IgD-negative memory B cell (primary cell): ENCODE results near the gene ST6GAL1. TPM values are rescaled to one million over a fixed set of nuclear protein-coding genes. Genes with fewer than 3 reads are reported as not detected.
"Not testable (repeated sequence)": the region's sequence is repeated elsewhere in the genome, so short reads cannot be mapped to it uniquely, and the experiment has no call there.

Experiments used
- H3K27ac Mint-ChIP-seq, 3 donors: one replicate each; pipeline ENCODE4 v1.8.0; 2020 to 2022; ENCODE audit warnings: mild to moderate bottlenecking in 3 of 3, mixed read lengths in 3 of 3, moderate library complexity in 1 of 3
- H3K27me3 Mint-ChIP-seq: one replicate; pipeline ENCODE4 v1.8.0; 2021; ENCODE audit warnings: mixed read lengths
- H3K36me3 Mint-ChIP-seq: one replicate; pipeline ENCODE4 v1.8.0; 2020; ENCODE audit warnings: mild to moderate bottlenecking, mixed read lengths
- H3K4me1 Mint-ChIP-seq, 3 donors: one replicate each; pipeline ENCODE4 v1.8.0; 2020 to 2022; ENCODE audit warnings: mixed read lengths in 3 of 3, mild to moderate bottlenecking in 1 of 3
- H3K4me3 Mint-ChIP-seq, 4 donors: one replicate each; pipeline ENCODE4 v1.8.0; 2020 to 2022; ENCODE audit warnings: mild to moderate bottlenecking in 4 of 4, mixed read lengths in 4 of 4, moderate library complexity in 3 of 4
- H3K9me3 Mint-ChIP-seq, 3 donors: one replicate each; pipeline ENCODE4 v1.8.0; 2020 to 2021; ENCODE audit warnings: mixed read lengths in 3 of 3, mild to moderate bottlenecking in 1 of 3
- polyA plus RNA-seq: library from polyadenylated mRNA; unstranded; fragments of 300-500 nt; fragmentation: Illumina TruSeq; gene quantifications from one replicate; pipeline ENCODE4 v1.2.3, GENCODE V29; 2021

The ST6GAL1 gene
- polyA plus RNA-seq, 1 donor from 2014 or later = 257 TPM

- Mint-ChIP-seq H3K27me3 (no peaks in the 10 kb centered on the region), H3K4me1 (peaks cover 30 to 43% (median 36%) of the 10 kb centered on the region in 3 donors), H3K4me3 (peak overlapping the region in 2 of 4 donors; percentile 1 to 34), H3K36me3 (peaks cover 10% of the 10 kb centered on the region), H3K27ac (peak overlapping the region in 2 of 3 donors; percentile 68 to 71), H3K9me3 (no peaks in the 10 kb centered on the region)
These were observed 50.7 kb downstream of the ST6GAL1 start for GRCh38 chr3:186980989-186981388.

GRCh38 chr3:186983659-186984058, 53.3 kb downstream of the ST6GAL1 start:
- no peaks in the 10 kb centered on the region for H3K9me3 Mint-ChIP-seq
- peak overlapping the region; percentile 1 to 83 (median 50) for H3K27ac Mint-ChIP-seq
- peaks cover 44 to 64% (median 59%) of the 10 kb centered on the region in 3 donors for H3K4me1 Mint-ChIP-seq
- peak overlapping the region in 1 of 4 donors; percentile 1 for H3K4me3 Mint-ChIP-seq
- H3K27me3 Mint-ChIP-seq = no peaks in the 10 kb centered on the region
- peaks cover 18% of the 10 kb centered on the region for H3K36me3 Mint-ChIP-seq

- peaks cover 18% of the 10 kb centered on the region for H3K36me3 Mint-ChIP-seq
- H3K9me3 Mint-ChIP-seq = no peaks in the 10 kb centered on the region
- peak overlapping the region in 2 of 3 donors; percentile 1 to 83 for H3K27ac Mint-ChIP-seq
- peaks cover 46 to 69% (median 63%) of the 10 kb centered on the region in 3 donors for H3K4me1 Mint-ChIP-seq
- no peaks in the 10 kb centered on the region for H3K27me3 Mint-ChIP-seq
- H3K4me3 Mint-ChIP-seq = peak overlapping the region in 1 of 4 donors; percentile 11
These were observed 53.7 kb downstream of the ST6GAL1 start for GRCh38 chr3:186984064-186984463.

- peak overlapping the region; percentile 63 to 93 (median 64) for H3K27ac Mint-ChIP-seq
- peak overlapping the region; percentile 30 to 88 (median 44) for H3K4me3 Mint-ChIP-seq
- H3K27me3 Mint-ChIP-seq = no peaks in the 10 kb centered on the region
- peaks cover 19% of the 10 kb centered on the region for H3K36me3 Mint-ChIP-seq
- H3K9me3 Mint-ChIP-seq = no peaks in the 10 kb centered on the region
- H3K4me1 Mint-ChIP-seq = peaks cover 52 to 75% (median 70%) of the 10 kb centered on the region in 3 donors
These were observed 55.5 kb downstream of the ST6GAL1 start for GRCh38 chr3:186985661-186986364.

GRCh38 chr3:186986406-186986805, 56.1 kb downstream of the ST6GAL1 start:
- peaks cover 23% of the 10 kb centered on the region for H3K36me3 Mint-ChIP-seq
- peak overlapping the region; percentile 50 to 88 (median 75) for H3K4me3 Mint-ChIP-seq
- peaks cover 52 to 76% (median 68%) of the 10 kb centered on the region in 3 donors for H3K4me1 Mint-ChIP-seq
- H3K27ac Mint-ChIP-seq = peak overlapping the region; percentile 63 to 94 (median 93)
- no peaks in the 10 kb centered on the region for H3K9me3 Mint-ChIP-seq
- no peaks in the 10 kb centered on the region for H3K27me3 Mint-ChIP-seq

GRCh38 chr3:186986816-186987215, 56.5 kb downstream of the ST6GAL1 start:
- peak overlapping the region; percentile 50 to 88 (median 75) for H3K4me3 Mint-ChIP-seq
- peaks cover 52 to 76% (median 66%) of the 10 kb centered on the region in 3 donors for H3K4me1 Mint-ChIP-seq
- no peaks in the 10 kb centered on the region for H3K27me3 Mint-ChIP-seq
- H3K36me3 Mint-ChIP-seq = peaks cover 23% of the 10 kb centered on the region
- H3K9me3 Mint-ChIP-seq = no peaks in the 10 kb centered on the region
- H3K27ac Mint-ChIP-seq = peak overlapping the region; percentile 63 to 94 (median 93)

GRCh38 chr3:186988806-186989205, 58.5 kb downstream of the ST6GAL1 start:
- Mint-ChIP-seq H3K27me3 (no peaks in the 10 kb centered on the region), H3K36me3 (peaks cover 22% of the 10 kb centered on the region), H3K9me3 (no peaks in the 10 kb centered on the region), H3K4me1 (peaks cover 58 to 77% (median 64%) of the 10 kb centered on the region in 3 donors), H3K4me3 (peak overlapping the region in 2 of 4 donors; percentile 11 to 15), H3K27ac (peak overlapping the region; percentile 46 to 84 (median 70))

GRCh38 chr3:186989429-186989828, 59.1 kb downstream of the ST6GAL1 start:
- Mint-ChIP-seq H3K4me3 (peak overlapping the region in 1 of 4 donors; percentile 15), H3K27me3 (no peaks in the 10 kb centered on the region), H3K4me1 (peaks cover 60 to 77% (median 66%) of the 10 kb centered on the region in 3 donors), H3K9me3 (no peaks in the 10 kb centered on the region), H3K36me3 (peaks cover 22% of the 10 kb centered on the region), H3K27ac (peak overlapping the region; percentile 59 to 84 (median 70))

- Mint-ChIP-seq H3K9me3 (no peaks in the 10 kb centered on the region), H3K4me3 (no peak overlapping the region), H3K36me3 (peaks cover 26% of the 10 kb centered on the region), H3K4me1 (peaks cover 66 to 79% (median 66%) of the 10 kb centered on the region in 3 donors), H3K27ac (peak overlapping the region; percentile 48 to 70 (median 59)), H3K27me3 (no peaks in the 10 kb centered on the region)
These were observed 60.0 kb downstream of the ST6GAL1 start for GRCh38 chr3:186990277-186990676.

- peaks cover 64 to 78% (median 66%) of the 10 kb centered on the region in 3 donors for H3K4me1 Mint-ChIP-seq
- H3K27ac Mint-ChIP-seq = peak overlapping the region in 2 of 3 donors; percentile 83 to 90
- no peaks in the 10 kb centered on the region for H3K9me3 Mint-ChIP-seq
- peaks cover 26% of the 10 kb centered on the region for H3K36me3 Mint-ChIP-seq
- no peaks in the 10 kb centered on the region for H3K27me3 Mint-ChIP-seq
- peak overlapping the region in 2 of 4 donors; percentile 18 to 42 for H3K4me3 Mint-ChIP-seq
These were observed 60.6 kb downstream of the ST6GAL1 start for GRCh38 chr3:186990878-186991308.

- peaks cover 25% of the 10 kb centered on the region for H3K36me3 Mint-ChIP-seq
- peak overlapping the region in 2 of 4 donors; percentile 33 to 83 for H3K4me3 Mint-ChIP-seq
- H3K27me3 Mint-ChIP-seq = no peaks in the 10 kb centered on the region
- no peaks in the 10 kb centered on the region for H3K9me3 Mint-ChIP-seq
- H3K4me1 Mint-ChIP-seq = peaks cover 63 to 78% (median 67%) of the 10 kb centered on the region in 3 donors
- H3K27ac Mint-ChIP-seq = peak overlapping the region; percentile 86 to 97 (median 90)
These were observed 61.1 kb downstream of the ST6GAL1 start for GRCh38 chr3:186991470-186991869.

GRCh38 chr3:186992096-186992495, 61.8 kb downstream of the ST6GAL1 start:
- Mint-ChIP-seq H3K27ac (peak overlapping the region; percentile 86 to 97 (median 90)), H3K4me3 (peak overlapping the region in 3 of 4 donors; percentile 33 to 83 (median 65)), H3K36me3 (peaks cover 20% of the 10 kb centered on the region), H3K4me1 (peaks cover 57 to 76% (median 62%) of the 10 kb centered on the region in 3 donors)
- not testable (repeated sequence) for H3K9me3 Mint-ChIP-seq, H3K27me3 Mint-ChIP-seq

- Mint-ChIP-seq H3K27me3 (no peaks in the 10 kb centered on the region), H3K9me3 (no peaks in the 10 kb centered on the region), H3K27ac (peak overlapping the region; percentile 73 to 97 (median 88)), H3K36me3 (peaks cover 17% of the 10 kb centered on the region), H3K4me3 (peak overlapping the region in 3 of 4 donors; percentile 49 to 74 (median 71)), H3K4me1 (peaks cover 50 to 71% (median 59%) of the 10 kb centered on the region in 3 donors)
These were observed 63.0 kb downstream of the ST6GAL1 start for GRCh38 chr3:186993210-186993782.

- Mint-ChIP-seq H3K27ac (peak overlapping the region; percentile 73 to 97 (median 88)), H3K4me1 (peaks cover 51 to 71% (median 63%) of the 10 kb centered on the region in 3 donors), H3K36me3 (peaks cover 17% of the 10 kb centered on the region), H3K4me3 (peak overlapping the region in 3 of 4 donors; percentile 28 to 74 (median 73)), H3K27me3 (no peaks in the 10 kb centered on the region), H3K9me3 (no peaks in the 10 kb centered on the region)
These were observed 64.0 kb downstream of the ST6GAL1 start for GRCh38 chr3:186994000-186994955.
